ENCODE measurements around the gene ZNF12.
"Not testable (repeated sequence)": the region's sequence is repeated elsewhere in the genome, so short reads cannot be mapped to it uniquely, and the experiment has no call there.

The ZNF12 gene

GRCh38 chr7:6675807-6676405 is 30.8 kb downstream of the ZNF12 start:
- no peak for DNase-seq
- Histone ChIP-seq H2BK12ac (ENCODE audit: low read length) (no peak overlapping the region), H2AFZ (ENCODE audit: insufficient read depth, low read length, poor library complexity) (no peak overlapping the region), H2BK5ac (ENCODE audit: low read depth, low read length, poor library complexity) (no peak overlapping the region), H2AK5ac (ENCODE audit: low read length) (no peak overlapping the region), H2BK120ac (ENCODE audit: insufficient read depth, low read length, poor library complexity) (no peak overlapping the region), H3K79me1 (ENCODE audit: low read length) (no peaks in the 10 kb centered on the region), H4K91ac (ENCODE audit: low read depth, low read length) (no peak overlapping the region), H3K79me2 (ENCODE audit: control insufficient read depth, insufficient read depth, low read length, poor library complexity) (no peaks in the 10 kb centered on the region), H3K27ac (ENCODE audit: low read depth, low read length) (no peak overlapping the region), H3K9me3 (ENCODE audit: insufficient read depth, low read depth, low read length) (peaks cover 19% of the 10 kb centered on the region), H3K23ac (ENCODE audit: low read length) (no peak overlapping the region), H4K12ac (ENCODE audit: low read depth, low read length) (no peak overlapping the region), H3K4me2 (ENCODE audit: low read length) (no peak overlapping the region), H3K4ac (ENCODE audit: low read depth, low read length) (no peak overlapping the region), H3K4me3 (ENCODE audit: low read depth, low read length) (no peak overlapping the region), H3K18ac (ENCODE audit: low read length) (no peak overlapping the region), H3K4me1 (ENCODE audit: control insufficient read depth in 1 of 2, insufficient read depth in 2 of 2, low read length in 2 of 2) (no peaks in the 10 kb centered on the region), H3K14ac (ENCODE audit: low read length) (no peak overlapping the region), H4K8ac (ENCODE audit: low read depth, low read length) (no peak overlapping the region), H3K9ac (ENCODE audit: low read length) (no peak overlapping the region), H3K27me3 (ENCODE audit: insufficient read depth, low read length) (no peaks in the 10 kb centered on the region), H3K36me3 (ENCODE audit: control insufficient read depth in 1 of 2, insufficient read depth in 2 of 2, low read length in 2 of 2) (peaks cover 0 to 2% of the 10 kb centered on the region in 2 experiments)
- no CpG with 5 or more reads among the region's 1 CpG for whole genome bisulfite sequencing (ENCODE audit: extremely low coverage, insufficient coverage, insufficient read length)

GRCh38 chr7:6670851-6671250 is 35.9 kb downstream of the ZNF12 start:
- not testable (repeated sequence) for H3K9ac ChIP-seq (ENCODE audit: low read length); H4K91ac ChIP-seq (ENCODE audit: low read depth, low read length); H2BK120ac ChIP-seq (ENCODE audit: insufficient read depth, low read length, poor library complexity); H3K14ac ChIP-seq (ENCODE audit: low read length); H4K12ac ChIP-seq (ENCODE audit: low read depth, low read length); H3K27me3 ChIP-seq (ENCODE audit: insufficient read depth, low read length); H3K4me3 ChIP-seq (ENCODE audit: low read depth, low read length); H3K4me1 ChIP-seq (ENCODE audit: control insufficient read depth in 1 of 2, insufficient read depth in 2 of 2, low read length in 2 of 2); H3K4me2 ChIP-seq (ENCODE audit: low read length); H3K9me3 ChIP-seq (ENCODE audit: insufficient read depth, low read depth, low read length); DNase-seq; H3K4ac ChIP-seq (ENCODE audit: low read depth, low read length); H3K79me1 ChIP-seq (ENCODE audit: low read length); H3K18ac ChIP-seq (ENCODE audit: low read length); H2BK12ac ChIP-seq (ENCODE audit: low read length); H3K27ac ChIP-seq (ENCODE audit: low read depth, low read length); H2BK5ac ChIP-seq (ENCODE audit: low read depth, low read length, poor library complexity); H4K8ac ChIP-seq (ENCODE audit: low read depth, low read length); H3K23ac ChIP-seq (ENCODE audit: low read length); H2AK5ac ChIP-seq (ENCODE audit: low read length); H2AFZ ChIP-seq (ENCODE audit: insufficient read depth, low read length, poor library complexity); H3K79me2 ChIP-seq (ENCODE audit: control insufficient read depth, insufficient read depth, low read length, poor library complexity); H3K36me3 ChIP-seq (ENCODE audit: control insufficient read depth in 1 of 2, insufficient read depth in 2 of 2, low read length in 2 of 2)
- no CpG with 5 or more reads among the region's 34 CpGs for WGBS (ENCODE audit: extremely low coverage, insufficient coverage, insufficient read length)

- no peaks in the 10 kb centered on the region for H3K79me1 ChIP-seq (ENCODE audit: low read length)
- no peak overlapping the region for H3K4me2 ChIP-seq (ENCODE audit: low read length)
- H3K27me3 ChIP-seq (ENCODE audit: insufficient read depth, low read length): peaks cover 2% of the 10 kb centered on the region
- H4K8ac ChIP-seq (ENCODE audit: low read depth, low read length): no peak overlapping the region
- H2BK120ac ChIP-seq (ENCODE audit: insufficient read depth, low read length, poor library complexity): no peak overlapping the region
- H3K4ac ChIP-seq (ENCODE audit: low read depth, low read length): no peak overlapping the region
- H3K9ac ChIP-seq (ENCODE audit: low read length): no peak overlapping the region
- DNase-seq: no peak
- H3K9me3 ChIP-seq (ENCODE audit: insufficient read depth, low read depth, low read length): peaks cover 9% of the 10 kb centered on the region
- no peak overlapping the region for H2BK5ac ChIP-seq (ENCODE audit: low read depth, low read length, poor library complexity)
- no peak overlapping the region for H2AK5ac ChIP-seq (ENCODE audit: low read length)
- H3K18ac ChIP-seq (ENCODE audit: low read length): no peak overlapping the region
- H3K23ac ChIP-seq (ENCODE audit: low read length): no peak overlapping the region
- no peak overlapping the region for H2AFZ ChIP-seq (ENCODE audit: insufficient read depth, low read length, poor library complexity)
- H4K91ac ChIP-seq (ENCODE audit: low read depth, low read length): no peak overlapping the region
- H2BK12ac ChIP-seq (ENCODE audit: low read length): no peak overlapping the region
- H4K12ac ChIP-seq (ENCODE audit: low read depth, low read length): no peak overlapping the region
- H3K4me3 ChIP-seq (ENCODE audit: low read depth, low read length): no peak overlapping the region
- WGBS (ENCODE audit: extremely low coverage, insufficient coverage, insufficient read length): 100% methylated on average over 1 of the region's 11 CpGs
- H3K4me1 ChIP-seq (ENCODE audit: control insufficient read depth in 1 of 2, insufficient read depth in 2 of 2, low read length in 2 of 2): peaks cover 0 to 2% of the 10 kb centered on the region in 2 experiments
- H3K36me3 ChIP-seq (ENCODE audit: control insufficient read depth in 1 of 2, insufficient read depth in 2 of 2, low read length in 2 of 2): peaks cover 18 to 19% of the 10 kb centered on the region in 2 experiments
- H3K14ac ChIP-seq (ENCODE audit: low read length): no peak overlapping the region
- H3K79me2 ChIP-seq (ENCODE audit: control insufficient read depth, insufficient read depth, low read length, poor library complexity): no peaks in the 10 kb centered on the region
- H3K27ac ChIP-seq (ENCODE audit: low read depth, low read length): no peak overlapping the region
These were observed 48.0 kb downstream of the ZNF12 start for GRCh38 chr7:6658618-6659345.

- H3K27me3 ChIP-seq (ENCODE audit: insufficient read depth, low read length): no peaks in the 10 kb centered on the region
- H4K91ac ChIP-seq (ENCODE audit: low read depth, low read length): no peak overlapping the region
- no peak for DNase-seq
- no peak overlapping the region for H3K23ac ChIP-seq (ENCODE audit: low read length)
- H3K14ac ChIP-seq (ENCODE audit: low read length): no peak overlapping the region
- WGBS (ENCODE audit: extremely low coverage, insufficient coverage, insufficient read length): no CpG with 5 or more reads among the region's 9 CpGs
- H4K12ac ChIP-seq (ENCODE audit: low read depth, low read length): no peak overlapping the region
- H2AFZ ChIP-seq (ENCODE audit: insufficient read depth, low read length, poor library complexity): no peak overlapping the region
- H3K4me3 ChIP-seq (ENCODE audit: low read depth, low read length): no peak overlapping the region
- H3K9me3 ChIP-seq (ENCODE audit: insufficient read depth, low read depth, low read length): peaks cover 21% of the 10 kb centered on the region
- no peak overlapping the region for H2BK12ac ChIP-seq (ENCODE audit: low read length)
- no peak overlapping the region for H2BK5ac ChIP-seq (ENCODE audit: low read depth, low read length, poor library complexity)
- no peak overlapping the region for H2BK120ac ChIP-seq (ENCODE audit: insufficient read depth, low read length, poor library complexity)
- no peak overlapping the region for H4K8ac ChIP-seq (ENCODE audit: low read depth, low read length)
- H3K18ac ChIP-seq (ENCODE audit: low read length): no peak overlapping the region
- no peak overlapping the region for H3K4ac ChIP-seq (ENCODE audit: low read depth, low read length)
- no peak overlapping the region for H3K27ac ChIP-seq (ENCODE audit: low read depth, low read length)
- H2AK5ac ChIP-seq (ENCODE audit: low read length): no peak overlapping the region
- H3K4me1 ChIP-seq (ENCODE audit: control insufficient read depth in 1 of 2, insufficient read depth in 2 of 2, low read length in 2 of 2): peaks cover 0 to 2% of the 10 kb centered on the region in 2 experiments
- H3K9ac ChIP-seq (ENCODE audit: low read length): no peak overlapping the region
- no peaks in the 10 kb centered on the region for H3K79me2 ChIP-seq (ENCODE audit: control insufficient read depth, insufficient read depth, low read length, poor library complexity)
- no peaks in the 10 kb centered on the region for H3K79me1 ChIP-seq (ENCODE audit: low read length)
- no peak overlapping the region for H3K4me2 ChIP-seq (ENCODE audit: low read length)
- peaks cover 39 to 43% of the 10 kb centered on the region in 2 experiments for H3K36me3 ChIP-seq (ENCODE audit: control insufficient read depth in 1 of 2, insufficient read depth in 2 of 2, low read length in 2 of 2)
These were observed 50.3 kb downstream of the ZNF12 start for GRCh38 chr7:6656413-6656812.

Measured in trophoblast cell (in vitro differentiated cells and primary cell).